Measurements from ENCODE around the gene TXNDC12.
"Not testable (repeated sequence)": the region's sequence is repeated elsewhere in the genome, so short reads cannot be mapped to it uniquely, and the experiment has no call there.

Gene TXNDC12

GRCh38 chr1:52080014-52080415 is 25.0 kb upstream of the TXNDC12 start:
- peaks cover 8% of the 10 kb centered on the region for H3K36me3 ChIP-seq (replicated peaks)
- no peak for TF ChIP-seq CTCF (IDR thresholded peaks at IDR 0.05; ENCODE audit: low read depth, low read length, missing control alignments)
- in situ Hi-C loops (cut with HindIII; ENCODE audit: low pct_ligation_motif_present, low sequenced_read_pairs), result no loop called here
- no peak overlapping the region for H3K4me3 ChIP-seq (ENCODE audit: low read depth, low read length)
- no peak overlapping the region for H3K27ac ChIP-seq
- H3K27me3 ChIP-seq (replicated peaks), result no peaks in the 10 kb centered on the region
- no peak for DNase-seq

- DNase-seq; H3K36me3 ChIP-seq (replicated peaks); H3K27me3 ChIP-seq (replicated peaks); H3K27ac ChIP-seq; in situ Hi-C loops (cut with HindIII; ENCODE audit: low pct_ligation_motif_present, low sequenced_read_pairs); H3K4me3 ChIP-seq (ENCODE audit: low read depth, low read length): not testable (repeated sequence)
Measured at GRCh38 chr1:52077277-52077676, 22.3 kb upstream of the TXNDC12 start.

- in situ Hi-C loops (cut with HindIII; ENCODE audit: low pct_ligation_motif_present, low sequenced_read_pairs), result no loop called here
- Histone ChIP-seq H3K36me3 (replicated peaks) (peaks cover 20% of the 10 kb centered on the region), H3K27me3 (replicated peaks) (no peaks in the 10 kb centered on the region), H3K4me3 (ENCODE audit: low read depth, low read length) (no peak overlapping the region), H3K27ac (no peak overlapping the region)
- no peak for DNase-seq
- TF ChIP-seq CTCF (IDR thresholded peaks at IDR 0.05; ENCODE audit: low read depth, low read length, missing control alignments), result no peak
Measured at GRCh38 chr1:52072291-52072690, 17.3 kb upstream of the TXNDC12 start.

GRCh38 chr1:52070704-52071103 is 15.7 kb upstream of the TXNDC12 start:
- DNase-seq, result no peak
- Histone ChIP-seq H3K27ac (no peak overlapping the region), H3K4me3 (ENCODE audit: low read depth, low read length) (no peak overlapping the region), H3K36me3 (replicated peaks) (peaks cover 30% of the 10 kb centered on the region), H3K27me3 (replicated peaks) (no peaks in the 10 kb centered on the region)
- no peak for TF ChIP-seq CTCF (IDR thresholded peaks at IDR 0.05; ENCODE audit: low read depth, low read length, missing control alignments)
- in situ Hi-C loops (cut with HindIII; ENCODE audit: low pct_ligation_motif_present, low sequenced_read_pairs), result no loop called here

GRCh38 chr1:52063192-52063591 is 8.2 kb upstream of the TXNDC12 start:
- Histone ChIP-seq H3K36me3 (replicated peaks) (peaks cover 56% of the 10 kb centered on the region), H3K27ac (no peak overlapping the region), H3K27me3 (replicated peaks) (no peaks in the 10 kb centered on the region), H3K4me3 (ENCODE audit: low read depth, low read length) (no peak overlapping the region)
- in situ Hi-C loops (cut with HindIII; ENCODE audit: low pct_ligation_motif_present, low sequenced_read_pairs), result no loop called here
- DNase-seq, result no peak
- no peak for TF ChIP-seq CTCF (IDR thresholded peaks at IDR 0.05; ENCODE audit: low read depth, low read length, missing control alignments)

GRCh38 chr1:52060822-52061221 is 5.8 kb upstream of the TXNDC12 start:
- Histone ChIP-seq H3K36me3 (replicated peaks) (peaks cover 42% of the 10 kb centered on the region), H3K4me3 (ENCODE audit: low read depth, low read length) (no peak overlapping the region), H3K27ac (no peak overlapping the region), H3K27me3 (replicated peaks) (no peaks in the 10 kb centered on the region)
- TF ChIP-seq CTCF (IDR thresholded peaks at IDR 0.05; ENCODE audit: low read depth, low read length, missing control alignments), result no peak
- in situ Hi-C loops (cut with HindIII; ENCODE audit: low pct_ligation_motif_present, low sequenced_read_pairs), result no loop called here
- DNase-seq, result no peak
